Sigmoid colon (tissue), 4 donors: ENCODE measurements around the gene DPY19L1.

ENCODE experiments used
- CTCF ChIP-seq, 4 experiments: fragments of 450-650 bp in 3 of 4; fragments of 200-600 bp in 1 of 4; IDR thresholded peaks; one replicate each; pipeline ENCODE4 v1.5.1; 2016 to 2019; ENCODE audit warnings: antibody characterized with exemption in 4 of 4, mild to moderate bottlenecking in 3 of 4, moderate library complexity in 2 of 4
- EP300 ChIP-seq, 4 donors: sonication (generic); formaldehyde crosslinking; IDR thresholded peaks; one replicate each; pipeline ENCODE4 v1.6.1; 2017; ENCODE audit warnings: antibody characterized with exemption in 4 of 4
- POLR2A ChIP-seq, 2 donors: fragments of 450-650 bp; IDR thresholded peaks; one replicate each; pipeline ENCODE4 v1.6.1; 2016; ENCODE audit warnings: antibody characterized with exemption in 2 of 2, mild to moderate bottlenecking in 2 of 2, moderate library complexity in 2 of 2

GRCh38 chr7:35003679-35004303 is 33.5 kb downstream of the DPY19L1 start:
- TF ChIP-seq CTCF (IDR thresholded peaks at IDR 0.05) (no peak), EP300 (IDR thresholded peaks at IDR 0.05) (no peak), POLR2A (IDR thresholded peaks at IDR 0.05) (no peak)
